Activated CD4-positive, alpha-beta memory T cell treated with anti-CD3 and anti-CD28 coated beads for 36 hours (primary cell): ENCODE results near the gene CAMKMT. TPM values are rescaled to one million over a fixed set of nuclear protein-coding genes. Genes with fewer than 3 reads are reported as not detected.

Experiments used
- CTCF ChIA-PET: fragments of 350-600 bp; sonication (Branson Sonifier 250); formaldehyde crosslinking; loops from one replicate; lab custom pipeline; 2021; ENCODE audit warnings: antibody characterized with exemption, inconsistent platforms; lab: Charles Lee
- POLR2A ChIA-PET: fragments of 350-600 bp; sonication (Branson Sonifier 250); formaldehyde crosslinking; loops from one replicate; lab custom pipeline; 2021; ENCODE audit warnings: antibody characterized with exemption; lab: Charles Lee
- DNase-seq: peaks from one replicate; pipeline ENCODE4 v3.0.0-alpha.2; 2020
- H3K27ac Mint-ChIP-seq: one replicate; pipeline ENCODE4 v1.8.0; 2021; ENCODE audit warnings: mixed read lengths
- H3K27me3 Mint-ChIP-seq: one replicate; pipeline ENCODE4 v1.8.0; 2021; ENCODE audit warnings: mixed read lengths
- H3K36me3 Mint-ChIP-seq: one replicate; pipeline ENCODE4 v1.8.0; 2021; ENCODE audit warnings: mixed read lengths
- H3K4me1 Mint-ChIP-seq: one replicate; pipeline ENCODE4 v1.8.0; 2021; ENCODE audit warnings: low read depth, mixed read lengths
- H3K4me3 Mint-ChIP-seq: one replicate; pipeline ENCODE4 v1.8.0; 2021; ENCODE audit warnings: mild to moderate bottlenecking, mixed read lengths
- H3K9me3 Mint-ChIP-seq: one replicate; pipeline ENCODE4 v1.8.0; 2021; ENCODE audit warnings: mixed read lengths
- intact Hi-C: fragments of 100-400 bp; cut with micrococcal nuclease; formaldehyde crosslinking; loops from one replicate; pipeline ENCODE4 v1.15.1; 2023
- total RNA-seq, 2 experiments: library from RNA; stranded (reverse); gene quantifications; one replicate each; pipeline ENCODE4 v1.2.3, GENCODE V29; 2021

Gene CAMKMT
- total RNA-seq, 2 experiments from 2014 or later, result 9.3 to 11.3 TPM

DNA sequence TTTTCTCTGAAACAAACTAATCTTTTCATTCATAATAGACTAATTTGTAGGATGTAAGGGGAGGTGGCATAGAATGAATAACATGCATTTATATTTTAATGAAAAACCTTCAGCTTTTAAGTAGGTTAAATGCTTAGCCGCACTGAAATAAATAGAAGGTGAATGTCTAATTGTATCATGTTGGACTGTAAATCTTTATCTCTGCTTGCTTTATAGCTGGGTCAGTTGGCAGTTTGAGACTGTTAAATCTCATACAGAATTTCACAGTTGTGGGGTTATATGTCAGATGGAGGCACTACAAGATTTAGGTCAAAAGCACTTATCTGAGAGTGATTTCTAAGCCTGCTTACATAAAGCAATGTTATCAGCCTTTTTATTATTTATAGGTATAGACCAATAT lies 405.0 kb downstream of the CAMKMT start:
- ChIA-PET POLR2A (no interaction called here), CTCF (interaction anchor here (1.3 kb wide), 1 partner anchor 287 kb away, joined by 5 read pairs; no protein-coding TSS in a partner anchor)
- H3K36me3 Mint-ChIP-seq, result peaks cover 1% of the 10 kb centered on the region
- intact Hi-C loops, result no loop called here
- no peaks in the 10 kb centered on the region for H3K4me1 Mint-ChIP-seq
- DNase-seq, result no peak
- H3K9me3 Mint-ChIP-seq, result no peaks in the 10 kb centered on the region
- H3K27me3 Mint-ChIP-seq, result peaks cover 5% of the 10 kb centered on the region
- H3K27ac Mint-ChIP-seq, result no peak overlapping the region
- H3K4me3 Mint-ChIP-seq, result no peak overlapping the region

DNA sequence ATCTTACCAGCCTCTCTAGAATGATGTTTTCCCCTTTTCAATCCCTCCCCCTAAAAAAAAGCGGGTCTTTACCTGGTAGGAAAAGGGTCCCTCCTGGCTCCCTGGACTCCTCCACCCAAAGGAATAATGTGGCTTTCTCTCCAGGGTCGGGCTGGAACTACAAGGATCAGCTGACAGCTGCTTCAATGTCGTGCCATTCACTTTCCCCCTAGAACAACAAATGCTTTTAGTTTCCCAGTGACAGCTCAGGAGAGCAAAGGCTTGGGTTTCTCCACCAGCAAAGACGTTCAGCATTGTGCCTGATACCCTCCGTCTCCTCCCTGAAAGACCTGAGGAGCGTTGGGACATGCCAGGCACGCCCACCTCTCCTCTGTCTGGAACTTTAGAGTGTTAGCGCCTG lies 405.9 kb downstream of the CAMKMT start:
- Mint-ChIP-seq H3K4me1 (no peaks in the 10 kb centered on the region), H3K27ac (no peak overlapping the region), H3K9me3 (no peaks in the 10 kb centered on the region), H3K27me3 (peaks cover 5% of the 10 kb centered on the region), H3K4me3 (no peak overlapping the region), H3K36me3 (peaks cover 5% of the 10 kb centered on the region)
- no peak for DNase-seq
- ChIA-PET POLR2A (no interaction called here), CTCF (no interaction called here)
- intact Hi-C loops, result no loop called here

DNA sequence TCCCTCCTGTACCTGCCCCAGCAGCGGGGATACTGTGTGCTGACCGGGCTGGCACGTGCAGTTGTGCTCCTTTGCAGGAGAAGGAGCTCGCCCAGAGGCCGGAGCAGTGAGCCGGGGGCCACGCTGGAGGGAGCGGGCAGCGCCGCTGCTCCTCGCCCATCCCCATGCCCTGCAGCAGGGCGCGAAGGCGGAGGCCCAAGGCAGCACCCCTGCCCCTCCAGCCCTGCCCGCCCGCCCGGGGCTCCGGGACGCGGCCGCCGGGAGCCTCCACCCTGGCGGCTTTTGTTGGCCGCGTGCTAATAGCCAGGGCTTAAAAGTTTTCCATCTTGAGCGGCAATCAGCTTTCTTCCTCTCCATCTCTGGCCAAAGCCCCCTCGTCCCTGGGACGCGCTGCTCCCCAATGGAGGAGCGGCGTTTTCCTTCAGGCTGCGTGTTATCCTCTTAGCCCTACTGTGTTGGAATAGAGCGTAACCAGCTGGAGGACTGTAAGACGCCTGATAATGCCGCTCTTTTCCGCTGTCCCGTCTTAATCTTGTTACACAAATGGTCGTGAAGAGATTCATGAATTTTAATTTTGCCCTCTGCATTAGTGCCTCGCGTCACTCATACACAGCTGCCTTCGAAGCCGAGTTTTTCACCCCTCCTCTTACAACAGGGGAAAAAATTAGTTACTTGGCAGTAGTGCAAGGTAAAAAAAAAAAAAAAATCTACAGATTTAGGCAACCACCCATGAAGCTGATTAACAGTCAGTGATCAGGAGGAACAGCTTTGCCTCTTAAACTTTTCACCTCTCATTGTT lies 406.9 kb downstream of the CAMKMT start:
- POLR2A ChIA-PET, result no interaction called here
- no peak for DNase-seq
- peaks cover 5% of the 10 kb centered on the region for H3K27me3 Mint-ChIP-seq
- CTCF ChIA-PET, result interaction anchor here (0.6 kb wide), 2 partner anchors 34 to 675 kb away, joined by 3 to 6 read pairs; no protein-coding TSS in a partner anchor
- no peaks in the 10 kb centered on the region for H3K4me1 Mint-ChIP-seq
- H3K4me3 Mint-ChIP-seq, result no peak overlapping the region
- intact Hi-C loops, result no loop called here
- peaks cover 5% of the 10 kb centered on the region for H3K36me3 Mint-ChIP-seq
- H3K27ac Mint-ChIP-seq, result no peak overlapping the region
- no peaks in the 10 kb centered on the region for H3K9me3 Mint-ChIP-seq

GRCh38 chr2:44769349-44770011 lies 407.7 kb downstream of the CAMKMT start:
- no peaks in the 10 kb centered on the region for H3K4me1 Mint-ChIP-seq
- H3K4me3 Mint-ChIP-seq, result no peak overlapping the region
- H3K27me3 Mint-ChIP-seq, result peaks cover 5% of the 10 kb centered on the region
- DNase-seq, result no peak
- POLR2A ChIA-PET, result interaction anchor here (0.5 kb wide), 1 partner anchor 64 kb away, joined by 5 read pairs; no protein-coding TSS in a partner anchor
- H3K36me3 Mint-ChIP-seq, result peaks cover 5% of the 10 kb centered on the region
- H3K9me3 Mint-ChIP-seq, result no peaks in the 10 kb centered on the region
- H3K27ac Mint-ChIP-seq, result no peak overlapping the region
- intact Hi-C loops, result no loop called here
- CTCF ChIA-PET, result interaction anchor here (0.6 to 1.5 kb wide), 2 partner anchors 187 to 675 kb away, joined by 3 to 10 read pairs; no protein-coding TSS in a partner anchor

DNA sequence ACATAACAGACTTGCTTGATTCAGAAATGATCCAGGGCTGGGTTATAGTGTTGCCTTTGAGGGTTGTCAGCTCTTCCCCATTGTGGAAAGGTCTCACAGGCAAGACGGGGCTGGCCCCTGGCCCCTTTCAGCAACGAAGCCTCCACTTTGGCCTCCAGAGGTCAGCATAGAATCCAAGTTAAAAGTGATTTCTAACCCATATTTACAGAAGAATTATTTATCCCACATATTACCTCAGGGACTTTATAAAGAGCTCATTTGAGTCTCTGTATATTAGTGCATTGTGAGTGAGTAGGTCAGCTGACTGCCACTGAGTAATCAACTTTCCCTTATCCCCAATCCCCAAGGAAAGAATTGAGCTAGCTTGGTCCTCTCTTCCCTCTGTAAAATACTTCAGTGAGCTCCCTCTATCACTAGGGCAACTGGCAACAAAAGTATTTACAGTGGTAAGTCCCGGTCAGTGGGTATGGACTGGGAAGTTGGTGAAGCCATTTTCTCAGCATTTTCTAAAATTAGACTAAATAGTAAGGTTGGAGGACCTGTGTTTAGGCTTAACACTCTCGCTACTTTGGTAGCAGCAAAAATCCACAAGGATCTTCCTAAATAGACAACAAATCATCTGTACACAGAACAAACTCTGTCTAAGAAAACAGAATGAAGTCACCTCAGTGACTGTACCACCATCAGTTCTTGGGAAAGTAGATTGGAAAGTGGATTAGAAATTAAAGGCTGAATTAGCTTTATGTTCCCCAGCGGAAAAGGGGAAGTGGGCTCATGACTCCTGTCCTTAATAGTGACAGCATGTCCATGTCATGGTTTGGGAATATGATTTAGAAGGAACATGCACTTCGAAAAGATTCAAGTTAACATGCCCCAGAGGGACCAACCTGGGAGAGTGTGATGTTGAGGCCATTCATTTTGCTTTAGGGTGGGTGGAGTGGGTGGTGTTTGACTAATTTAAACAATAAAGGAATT lies 408.8 kb downstream of the CAMKMT start:
- Mint-ChIP-seq H3K27me3 (peaks cover 5% of the 10 kb centered on the region), H3K9me3 (no peaks in the 10 kb centered on the region), H3K4me1 (no peaks in the 10 kb centered on the region), H3K27ac (no peak overlapping the region), H3K36me3 (peaks cover 5% of the 10 kb centered on the region), H3K4me3 (no peak overlapping the region)
- DNase-seq, result no peak
- ChIA-PET CTCF (interaction anchor here (1.5 kb wide), 1 partner anchor 185 kb away, joined by 10 read pairs; no protein-coding TSS in a partner anchor), POLR2A (no interaction called here)
- intact Hi-C loops, result no loop called here

DNA sequence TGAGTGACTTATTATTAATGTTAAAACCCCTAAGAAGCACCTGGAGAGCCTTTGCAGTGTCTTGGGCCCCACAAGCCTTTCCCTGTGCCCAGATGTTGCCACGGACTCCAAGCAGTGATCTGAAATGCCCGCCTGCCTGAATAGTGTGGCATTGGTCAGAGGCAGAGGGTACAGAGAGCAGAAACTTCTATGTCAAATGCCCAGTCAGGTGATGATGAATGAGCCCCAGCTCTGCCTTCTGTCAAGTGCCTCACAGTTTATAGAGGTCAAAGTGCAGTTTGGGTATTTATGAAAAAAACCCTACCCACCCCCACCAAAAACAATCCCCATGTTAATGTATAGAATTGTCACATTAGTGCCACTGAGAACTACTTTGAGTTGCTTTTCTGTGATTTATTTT lies 409.8 kb downstream of the CAMKMT start:
- ChIA-PET POLR2A (no interaction called here), CTCF (no interaction called here)
- Mint-ChIP-seq H3K9me3 (no peaks in the 10 kb centered on the region), H3K4me3 (no peak overlapping the region), H3K27me3 (peaks cover 5% of the 10 kb centered on the region), H3K36me3 (peaks cover 5% of the 10 kb centered on the region), H3K4me1 (no peaks in the 10 kb centered on the region), H3K27ac (no peak overlapping the region)
- intact Hi-C loops, result no loop called here
- DNase-seq, result no peak

DNA sequence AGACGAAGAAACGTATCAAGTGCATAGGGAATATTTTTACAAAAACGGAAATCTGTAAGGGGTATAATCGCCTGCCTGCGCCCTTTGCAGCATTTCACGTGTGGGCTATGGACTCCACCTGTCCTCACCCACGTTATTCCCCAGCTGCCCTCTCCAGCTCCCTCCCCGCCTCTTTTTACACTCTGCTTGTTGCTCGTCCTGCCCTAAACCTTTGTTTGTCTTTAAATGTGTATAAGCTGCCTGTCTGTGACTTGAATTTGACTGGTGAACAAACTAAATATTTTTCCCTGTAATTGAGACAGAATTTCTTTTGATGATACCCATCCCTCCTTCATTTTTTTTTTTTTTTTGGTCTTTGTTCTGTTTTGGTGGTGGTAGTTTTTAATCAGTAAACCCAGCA lies 410.4 kb downstream of the CAMKMT start:
- Mint-ChIP-seq H3K4me3 (no peak overlapping the region), H3K27ac (no peak overlapping the region), H3K36me3 (peaks cover 5% of the 10 kb centered on the region), H3K9me3 (no peaks in the 10 kb centered on the region), H3K4me1 (no peaks in the 10 kb centered on the region), H3K27me3 (peaks cover 5% of the 10 kb centered on the region)
- intact Hi-C loops, result no loop called here
- CTCF ChIA-PET, result no interaction called here
- no peak for DNase-seq
- POLR2A ChIA-PET, result no interaction called here

- no peak overlapping the region for H3K27ac Mint-ChIP-seq
- CTCF ChIA-PET, result no interaction called here
Measured at GRCh38 chr2:44772669-44773378, 411.1 kb downstream of the CAMKMT start.

GRCh38 chr2:44774826-44775492 lies 413.2 kb downstream of the CAMKMT start:
- H3K27ac Mint-ChIP-seq, result no peak overlapping the region
- peaks cover 2% of the 10 kb centered on the region for H3K27me3 Mint-ChIP-seq
- ChIA-PET POLR2A (no interaction called here), CTCF (interaction anchor here (2.1 kb wide), 1 partner anchor 295 kb away, joined by 5 read pairs; no protein-coding TSS in a partner anchor)
- no peak for DNase-seq
- H3K4me1 Mint-ChIP-seq, result no peaks in the 10 kb centered on the region
- H3K36me3 Mint-ChIP-seq, result peaks cover 8% of the 10 kb centered on the region
- H3K4me3 Mint-ChIP-seq, result no peak overlapping the region
- intact Hi-C loops, result no loop called here
- no peaks in the 10 kb centered on the region for H3K9me3 Mint-ChIP-seq

More at GRCh38 chr2:44772669-44773378, 411.1 kb downstream of the CAMKMT start:
- Mint-ChIP-seq H3K36me3 (peaks cover 5% of the 10 kb centered on the region), H3K4me1 (no peaks in the 10 kb centered on the region), H3K27me3 (peaks cover 8% of the 10 kb centered on the region), H3K4me3 (no peak overlapping the region), H3K9me3 (no peaks in the 10 kb centered on the region)
- POLR2A ChIA-PET, result no interaction called here
- intact Hi-C loops, result no loop called here
- DNase-seq, result no peak

- peaks cover 2% of the 10 kb centered on the region for H3K27me3 Mint-ChIP-seq
- H3K4me3 Mint-ChIP-seq, result no peak overlapping the region
- intact Hi-C loops, result no loop called here
- ChIA-PET CTCF (no interaction called here), POLR2A (no interaction called here)
- no peak for DNase-seq
- no peaks in the 10 kb centered on the region for H3K9me3 Mint-ChIP-seq
- H3K4me1 Mint-ChIP-seq, result no peaks in the 10 kb centered on the region
- peaks cover 8% of the 10 kb centered on the region for H3K36me3 Mint-ChIP-seq
- no peak overlapping the region for H3K27ac Mint-ChIP-seq
Measured at GRCh38 chr2:44777036-44777435, 415.3 kb downstream of the CAMKMT start.

DNA sequence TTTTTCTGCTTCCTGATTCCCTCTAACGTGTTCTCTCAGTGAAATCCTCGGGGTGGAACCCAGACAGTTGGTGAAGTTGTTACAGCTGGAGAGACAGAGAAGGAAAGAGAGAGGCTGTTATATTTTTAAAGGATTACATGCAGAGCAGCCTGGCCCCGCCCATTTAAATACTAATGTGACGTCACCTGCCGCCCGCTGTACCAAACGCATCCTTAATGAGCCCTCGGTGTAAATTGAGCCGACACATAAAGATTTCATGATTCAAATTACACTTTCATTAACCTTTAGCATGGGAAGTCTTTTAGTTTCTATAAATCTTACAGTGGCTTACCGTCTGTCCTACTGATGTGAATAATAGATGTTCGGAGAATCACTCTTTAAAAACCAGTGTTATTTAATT lies 415.8 kb downstream of the CAMKMT start:
- DNase-seq, result no peak
- CTCF ChIA-PET, result no interaction called here

More for the DNA sequence above, 415.8 kb downstream of the CAMKMT start:
- intact Hi-C loops, result no loop called here
- peaks cover 5% of the 10 kb centered on the region for H3K36me3 Mint-ChIP-seq
- H3K4me1 Mint-ChIP-seq, result no peaks in the 10 kb centered on the region
- H3K4me3 Mint-ChIP-seq, result no peak overlapping the region
- no peak overlapping the region for H3K27ac Mint-ChIP-seq
- H3K27me3 Mint-ChIP-seq, result peaks cover 2% of the 10 kb centered on the region
- POLR2A ChIA-PET, result no interaction called here
- H3K9me3 Mint-ChIP-seq, result no peaks in the 10 kb centered on the region
